HepG2 (cell line): ENCODE data around the gene ATRN. TPM values are rescaled to one million over a fixed set of nuclear protein-coding genes. Genes with fewer than 3 reads are reported as not detected.

Experiments
- ATAC-seq: fragments of 200-7000 bp; cut with Tn5 transposase; 3 replicates; pipeline ENCODE4 v1.9.1; 2020; ENCODE audit warnings: mild to moderate bottlenecking, moderate library complexity
- BruUV-seq: library from RNA; stranded (reverse); fragments of 400-500 nt; replicated peaks from 2 replicates; lab custom pipeline; 2021; lab: Mats Ljungman, UMichigan
- CTCF ChIA-PET: fragments of 300-600 bp; formaldehyde crosslinking; extraction: SDS; loops from one replicate; lab custom pipeline; 2021; ENCODE audit warnings: low total read pairs, inconsistent platforms, low intra/inter-chr PET ratio; lab: Yijun Ruan, JAX
- POLR2A ChIA-PET: fragments of 350-600 bp; sonication (Branson Sonifier 250); formaldehyde crosslinking; loops from one replicate; lab custom pipeline; 2020; ENCODE audit warnings: antibody characterized with exemption, inconsistent platforms; lab: Yijun Ruan, JAX
- DNase-seq: peaks from one replicate; pipeline ENCODE4 v3.0.0-alpha.2; 2015; ENCODE audit warnings: low spot score
- FAIRE-seq: peaks from 3 replicates; lab custom pipeline; 2011; peaks lifted over from hg19 to GRCh38; lab: Jason Lieb, UNC
- H2AFZ ChIP-seq: one replicate; pipeline ENCODE4 v1.6.1; 2011; ENCODE audit warnings: low read length, inconsistent platforms
- H3K27ac ChIP-seq: fragments of 300-600 bp; 3 replicates; pipeline ENCODE4 v1.8.0; 2011; ENCODE audit warnings: mixed run types, mild to moderate bottlenecking, mixed read lengths, low read length, inconsistent platforms; ENCODE audit not compliant: insufficient read depth; ENCODE audit errors: extremely low read length
- H3K27me3 ChIP-seq, 2 experiments: fragments of 200-600 bp in 1 of 2; 2 replicates in 1 of 2; 3 replicates in 1 of 2; pipeline versions ENCODE4 v1.6.0 to v1.8.0; 2011; ENCODE audit warnings: low read length in 2 of 2, mild to moderate bottlenecking in 2 of 2, moderate library complexity in 2 of 2, inconsistent platforms in 1 of 2; ENCODE audit not compliant: insufficient read depth in 2 of 2, control insufficient read depth in 1 of 2
- H3K36me3 ChIP-seq, 2 experiments: fragments of 200-600 bp in 1 of 2; replicated peaks in 1 of 2; 2 replicates in 1 of 2; 3 replicates in 1 of 2; pipeline versions ENCODE4 v1.5.1 to v1.8.0; 2011; ENCODE audit warnings: low read length in 2 of 2, inconsistent platforms in 1 of 2; ENCODE audit not compliant: insufficient read depth in 2 of 2, control insufficient read depth in 1 of 2
- H3K4me1 ChIP-seq: 2 replicates; pipeline ENCODE4 v1.5.1; 2012; ENCODE audit warnings: low read length, inconsistent platforms; ENCODE audit not compliant: insufficient read depth
- H3K4me2 ChIP-seq: 2 replicates; pipeline ENCODE4 v1.6.0; 2011; ENCODE audit warnings: low read depth, low read length, inconsistent platforms
- H3K4me3 ChIP-seq, 3 experiments: fragments of 200-600 bp in 1 of 3; sonication (generic), shearing (Covaris generic) in 1 of 3; replicated peaks in 1 of 3; 2 replicates each; pipeline ENCODE4 v1.5.1; 2011 to 2016; ENCODE audit warnings: low read length in 3 of 3, inconsistent platforms in 2 of 3, low read depth in 2 of 3, mild to moderate bottlenecking in 2 of 3, control low read depth in 1 of 3, mixed read lengths in 1 of 3; ENCODE audit not compliant: insufficient read depth in 1 of 3
- H3K79me2 ChIP-seq: one replicate; pipeline ENCODE4 v1.6.1; 2011; ENCODE audit warnings: low read length, inconsistent platforms; ENCODE audit not compliant: insufficient read depth
- H3K9ac ChIP-seq: 2 replicates; pipeline ENCODE4 v1.6.0; 2011; ENCODE audit warnings: mild to moderate bottlenecking, low read depth, low read length, inconsistent platforms; ENCODE audit not compliant: insufficient read depth
- H3K9me3 ChIP-seq: 2 replicates; pipeline ENCODE4 v1.5.1; 2012; ENCODE audit warnings: mild to moderate bottlenecking, low read length
- H4K20me1 ChIP-seq: 2 replicates; pipeline ENCODE4 v1.6.0; 2011; ENCODE audit warnings: inconsistent platforms, mild to moderate bottlenecking, low read length, moderate library complexity; ENCODE audit not compliant: insufficient read depth
- DMTF1 ChIP-seq: sonication (generic); formaldehyde crosslinking; IDR thresholded peaks from 2 replicates; pipeline ENCODE4 v1.4.0; 2020; ENCODE audit warnings: mild to moderate bottlenecking, missing genetic modification reagents
- HOXA3 ChIP-seq: sonication (generic); formaldehyde crosslinking; IDR thresholded peaks from 2 replicates; pipeline ENCODE4 v1.5.0; 2020; ENCODE audit warnings: missing genetic modification reagents
- PATZ1 ChIP-seq: sonication (generic); formaldehyde crosslinking; IDR thresholded peaks from 2 replicates; pipeline ENCODE4 v1.4.0; 2020; ENCODE audit warnings: missing genetic modification reagents
- SP140L ChIP-seq: sonication (generic); formaldehyde crosslinking; IDR thresholded peaks from 2 replicates; pipeline ENCODE4 v1.4.0; 2020; ENCODE audit warnings: missing genetic modification reagents, borderline replicate concordance
- THAP11 ChIP-seq: IDR thresholded peaks from 2 replicates; pipeline ENCODE4 v1.6.1; 2016; ENCODE audit warnings: missing biosample characterization, missing genetic modification reagents
- ZBTB10 ChIP-seq: sonication (generic); formaldehyde crosslinking; IDR thresholded peaks from 2 replicates; pipeline ENCODE4 v1.4.0; 2020; ENCODE audit warnings: missing genetic modification reagents, borderline replicate concordance
- ZBTB21 ChIP-seq: sonication (generic); formaldehyde crosslinking; IDR thresholded peaks from 2 replicates; pipeline ENCODE4 v1.4.0; 2020; ENCODE audit warnings: missing genetic modification reagents
- ZBTB38 ChIP-seq: sonication (generic); formaldehyde crosslinking; IDR thresholded peaks from 2 replicates; pipeline ENCODE4 v1.5.1; 2020; ENCODE audit warnings: mild to moderate bottlenecking, missing genetic modification reagents
- ZBTB8A ChIP-seq: sonication (generic); formaldehyde crosslinking; IDR thresholded peaks from 2 replicates; pipeline ENCODE4 v1.4.0; 2020; ENCODE audit warnings: mild to moderate bottlenecking, low read depth, missing genetic modification reagents, borderline replicate concordance
- ZHX1 ChIP-seq: sonication (generic); formaldehyde crosslinking; IDR thresholded peaks from 2 replicates; pipeline ENCODE4 v1.8.1; 2022; ENCODE audit warnings: low read depth, mild to moderate bottlenecking, missing genetic modification reagents
- ZNF333 ChIP-seq: sonication (generic); formaldehyde crosslinking; IDR thresholded peaks from 2 replicates; pipeline ENCODE4 v1.4.0; 2020; ENCODE audit warnings: mild to moderate bottlenecking, missing genetic modification reagents, borderline replicate concordance
- ZNF510 ChIP-seq: sonication (generic); formaldehyde crosslinking; IDR thresholded peaks from 2 replicates; pipeline ENCODE4 v1.4.0; 2020; ENCODE audit warnings: low read depth, mild to moderate bottlenecking, missing genetic modification reagents
- ZNF530 ChIP-seq: sonication (generic); formaldehyde crosslinking; IDR thresholded peaks from 2 replicates; pipeline ENCODE4 v1.5.0; 2020; ENCODE audit warnings: low read depth, mild to moderate bottlenecking, missing genetic modification reagents
- ZNF556 ChIP-seq: sonication (generic); formaldehyde crosslinking; IDR thresholded peaks from 2 replicates; pipeline ENCODE4 v1.4.0; 2020; ENCODE audit warnings: mild to moderate bottlenecking, missing genetic modification reagents, borderline replicate concordance
- ZNF7 ChIP-seq: IDR thresholded peaks from 2 replicates; pipeline ENCODE4 v1.6.1; 2016; ENCODE audit warnings: missing biosample characterization, missing genetic modification reagents
- ZNF777 ChIP-seq: sonication (generic); formaldehyde crosslinking; IDR thresholded peaks from 2 replicates; pipeline ENCODE4 v1.4.0; 2020; ENCODE audit warnings: missing genetic modification reagents
- WGBS: methylation state at CpG from one replicate; pipeline ENCODE4 v1.1.6; 2017; ENCODE audit warnings: low lambda C conversion rate; 5-methylcytosine and 5-hydroxymethylcytosine counted together
- in situ Hi-C: cut with HindIII; loops from 2 replicates; pipeline ENCODE4 v1.10.0; 2017; ENCODE audit warnings: low pct_unique_long_range_greater_than_20kb; ENCODE audit not compliant: extremely low pct_ligation_motif_present
- intact Hi-C: fragments of 100-400 bp; cut with micrococcal nuclease; formaldehyde crosslinking; loops from one replicate; pipeline ENCODE4 v1.10.0; 2022; ENCODE audit not compliant: unreplicated experiment
- polyA plus RNA-seq, 8 experiments: library from polyadenylated mRNA; depleted of rRNA in 3 of 8; stranded (reverse) in 7 of 8; unstranded in 1 of 8; fragments of >200 nt; fragmentation: Illumina TruSeq in 4 of 8; extraction: Trizol in 4 of 8; gene quantifications; 2 replicates each; pipeline versions ENCODE4 v1.2.1 to v1.2.3, GENCODE V29; 2011 to 2016; ENCODE audit warnings: low read depth in 4 of 8, missing spikeins in 1 of 8, mixed read lengths in 1 of 8; ENCODE audit not compliant: insufficient read depth in 1 of 8
- total RNA-seq, 5 experiments: library from RNA; depleted of rRNA; stranded (reverse); fragments of >200 nt; fragmentation: Illumina TruSeq; extraction: Trizol; gene quantifications; 2 replicates each; pipeline ENCODE4 v1.2.3, GENCODE V29; 2016; ENCODE audit warnings: low read depth in 1 of 5

Gene ATRN
- total and polyA plus RNA-seq, 2 of the 13 experiments (the other 11 are each of a cell fraction or from before 2014, with no cell fraction given), result 44.2 to 81.1 TPM

GRCh38 chr20:3553663-3554062 is 82.8 kb downstream of the ATRN start:
- peak; percentile 80 for DNase-seq
- POLR2A ChIA-PET, result no interaction called here
- ATAC-seq, result peak; percentile 81
- no peak overlapping the region for H2AFZ ChIP-seq
- peaks cover 48% of the 10 kb centered on the region for H3K4me1 ChIP-seq
- intact Hi-C loops (no loop called here), in situ Hi-C loops (no loop called here)
- 39% methylated on average over 3 of the region's 3 CpGs for WGBS
- H3K79me2 ChIP-seq, result no peaks in the 10 kb centered on the region
- H3K36me3 ChIP-seq, result peaks cover 5 to 28% of the 10 kb centered on the region in 2 experiments
- peak overlapping the region; percentile 14 for H3K27ac ChIP-seq
- CTCF ChIA-PET, result no interaction called here
- H3K9me3 ChIP-seq, result no peaks in the 10 kb centered on the region
- no TSS peak for BruUV-seq
- no peaks in the 10 kb centered on the region for H3K27me3 ChIP-seq
- H3K4me2 ChIP-seq, result 0 out of 2 replicates have a peak overlapping the region, but pooled peaks have one; percentile 2
- no peak overlapping the region for H3K9ac ChIP-seq
- H3K4me3 ChIP-seq, result no peak overlapping the region
- no peaks in the 10 kb centered on the region for H4K20me1 ChIP-seq
- FAIRE-seq, result peak; percentile 59
- TF ChIP-seq ZHX1 (no peak), ZBTB38 (CRISPR knock-in tag) (no peak), ZNF333 (CRISPR knock-in tag) (no peak), THAP11 (no peak), PATZ1 (CRISPR knock-in tag) (peak; percentile 27; the same call in 1 of the 2 replicates), ZBTB8A (CRISPR knock-in tag) (no peak), ZNF530 (CRISPR knock-in tag) (no peak), DMTF1 (CRISPR knock-in tag) (no peak), SP140L (no peak), ZBTB21 (CRISPR knock-in tag) (0 out of 2 replicates have a peak, but pooled peaks have one; percentile 51), ZNF777 (CRISPR knock-in tag) (no peak), ZBTB10 (CRISPR knock-in tag) (no peak), HOXA3 (no peak), ZNF7 (no peak), ZNF556 (CRISPR knock-in tag) (no peak), ZNF510 (CRISPR knock-in tag) (no peak)
